HCT116 (cell line): ENCODE data around the gene ALK. TPM values are rescaled to one million over a fixed set of nuclear protein-coding genes. Genes with fewer than 3 reads are reported as not detected.

Source experiments
- ATAC-seq: fragments of 200-7000 bp; cut with Tn5 transposase; 2 replicates; pipeline ENCODE4 v1.9.1; 2020; ENCODE audit warnings: mild to moderate bottlenecking, moderate library complexity
- BruUV-seq: library from RNA; stranded (reverse); fragments of 400-500 nt; replicated peaks from 2 replicates; lab custom pipeline; 2021; lab: Mats Ljungman, UMichigan
- CTCF ChIA-PET: fragments of 300-600 bp; sonication (Branson Sonifier 250); formaldehyde crosslinking; loops from one replicate; lab custom pipeline; 2021; ENCODE audit warnings: antibody characterized with exemption; lab: Charles Lee
- POLR2A ChIA-PET: fragments of 300-600, 350-600 bp; sonication (Branson Sonifier 250); formaldehyde crosslinking; loops from one replicate; lab custom pipeline; 2021; ENCODE audit warnings: antibody characterized with exemption; lab: Charles Lee
- RAD21 ChIA-PET, 2 experiments: fragments of 300-600 bp; sonication (Branson Sonifier 250); formaldehyde crosslinking; loops; one replicate each; lab custom pipeline; 2023; ENCODE audit warnings: low total read pairs in 2 of 2; ENCODE audit not compliant: uncharacterized antibody in 2 of 2, unreplicated experiment in 2 of 2, low non-redundant PET in 1 of 2; lab: Charles Lee
- DNase-seq: peaks from one replicate; pipeline ENCODE4 v3.0.0-alpha.2; 2010; ENCODE audit warnings: low read depth, low spot score
- H2AFZ ChIP-seq: fragments of 200-600 bp; shearing (Covaris generic), sonication (generic); 2 replicates; pipeline ENCODE4 v1.6.1; 2017; ENCODE audit warnings: low read depth, mixed run types, mixed read lengths, antibody characterized with exemption, low read length; ENCODE audit not compliant: poor library complexity, severe bottlenecking
- H3K27ac ChIP-seq: 2 replicates; pipeline ENCODE4 v1.5.1; 2012; ENCODE audit warnings: low read depth, low read length
- H3K27me3 ChIP-seq: fragments of 200-600 bp; sonication (generic); 2 replicates; pipeline ENCODE4 v1.6.1; 2016; ENCODE audit warnings: mixed run types, low read length, mixed read lengths; ENCODE audit not compliant: insufficient read depth
- H3K36me3 ChIP-seq, 2 experiments: fragments of 200-500 bp in 1 of 2; fragments of 200-600 bp in 1 of 2; sonication (Bioruptor generic) in 1 of 2; sonication (generic) in 1 of 2; 2 replicates each; pipeline versions ENCODE4 v1.5.1 to v1.6.1; 2014 to 2016; ENCODE audit warnings: low read length in 2 of 2, inconsistent platforms in 1 of 2, mixed read lengths in 1 of 2, mixed run types in 1 of 2; ENCODE audit not compliant: insufficient read depth in 2 of 2, control insufficient read depth in 1 of 2
- H3K4me1 ChIP-seq, 2 experiments: fragments of 200-600 bp in 1 of 2; sonication (generic) in 1 of 2; 2 replicates each; pipeline versions ENCODE4 v1.5.1 to v1.6.1; 2012 to 2017; ENCODE audit warnings: low read length in 2 of 2, inconsistent platforms in 1 of 2, mild to moderate bottlenecking in 1 of 2, mixed read lengths in 1 of 2, mixed run types in 1 of 2, moderate library complexity in 1 of 2; ENCODE audit not compliant: insufficient read depth in 2 of 2, control insufficient read depth in 1 of 2
- H3K4me2 ChIP-seq: fragments of 200-600 bp; sonication (generic); 2 replicates; pipeline ENCODE4 v1.6.1; 2017; ENCODE audit warnings: mixed run types, low read length, mixed read lengths
- H3K4me3 ChIP-seq, 2 experiments: fragments of 200-600 bp in 1 of 2; sonication (generic) in 1 of 2; replicated peaks in 1 of 2; 2 replicates each; pipeline ENCODE4 v1.5.1; 2011 to 2016; ENCODE audit warnings: low read length in 2 of 2, control low read depth in 1 of 2, low read depth in 1 of 2, mild to moderate bottlenecking in 1 of 2, mixed read lengths in 1 of 2, mixed run types in 1 of 2
- H3K79me2 ChIP-seq: fragments of 200-600 bp; sonication (generic); 2 replicates; pipeline ENCODE4 v1.6.1; 2017; ENCODE audit warnings: mild to moderate bottlenecking, mixed run types, low read length, moderate library complexity, mixed read lengths; ENCODE audit not compliant: insufficient read depth
- H3K9ac ChIP-seq: fragments of 200-600 bp; sonication (generic); 2 replicates; pipeline ENCODE4 v1.6.1; 2016; ENCODE audit warnings: low read length, mixed read lengths
- H3K9me2 ChIP-seq: fragments of 200-600 bp; sonication (generic), shearing (Covaris generic); 2 replicates; pipeline ENCODE4 v1.6.1; 2017; ENCODE audit warnings: mixed run types, mild to moderate bottlenecking, moderate library complexity; ENCODE audit not compliant: insufficient read depth
- H3K9me3 ChIP-seq, 2 experiments: fragments of 200-500 bp in 1 of 2; fragments of 200-600 bp in 1 of 2; sonication (Bioruptor generic) in 1 of 2; sonication (generic) in 1 of 2; 2 replicates each; pipeline ENCODE4 v1.6.1; 2014 to 2017; ENCODE audit warnings: low read length in 2 of 2, mixed read lengths in 2 of 2, inconsistent platforms in 1 of 2, low read depth in 1 of 2, mild to moderate bottlenecking in 1 of 2, mixed run types in 1 of 2, moderate library complexity in 1 of 2; ENCODE audit not compliant: control insufficient read depth in 1 of 2, insufficient read depth in 1 of 2
- H4K20me1 ChIP-seq: fragments of 200-600 bp; sonication (generic), shearing (Covaris generic); 2 replicates; pipeline ENCODE4 v1.6.1; 2017; ENCODE audit warnings: mixed run types, mild to moderate bottlenecking, moderate library complexity; ENCODE audit not compliant: insufficient read depth
- ATF3 ChIP-seq: IDR thresholded peaks from 2 replicates; pipeline ENCODE4 v1.6.1; 2012
- CTCF ChIP-seq, 3 experiments: fragments of 200-600 bp in 1 of 3; sonication (generic) in 1 of 3; IDR thresholded peaks in 2 of 3; conservative IDR thresholded peaks in 1 of 3; 2 replicates each; pipeline ENCODE4 v1.5.1; 2012 to 2017; ENCODE audit warnings: low read depth in 2 of 3, low read length in 2 of 3, antibody characterized with exemption in 1 of 3, borderline replicate concordance in 1 of 3, control low read depth in 1 of 3, mild to moderate bottlenecking in 1 of 3, mixed read lengths in 1 of 3, mixed run types in 1 of 3, moderate library complexity in 1 of 3; ENCODE audit not compliant: insufficient read depth in 1 of 3
- EGR1 ChIP-seq: IDR thresholded peaks from 2 replicates; pipeline ENCODE4 v1.6.1; 2012; ENCODE audit warnings: low read depth
- EZH2 ChIP-seq: fragments of 200-600 bp; sonication (generic); IDR thresholded peaks from 2 replicates; pipeline ENCODE4 v1.6.1; 2017; ENCODE audit warnings: antibody characterized with exemption, mixed run types
- EZH2phosphoT487 ChIP-seq: fragments of 200-600 bp; IDR thresholded peaks from 2 replicates; pipeline ENCODE4 v1.6.1; 2018; ENCODE audit warnings: antibody characterized with exemption, borderline replicate concordance
- FOSL1 ChIP-seq: IDR thresholded peaks from 2 replicates; pipeline ENCODE4 v1.6.1; 2012; ENCODE audit warnings: low read depth
- POLR2AphosphoS5 ChIP-seq: IDR thresholded peaks from 2 replicates; pipeline ENCODE4 v1.6.1; 2011; ENCODE audit warnings: mild to moderate bottlenecking, low read depth, low read length, moderate library complexity
- RAD21 ChIP-seq: IDR thresholded peaks from 2 replicates; pipeline ENCODE4 v1.6.1; 2012; ENCODE audit warnings: low read depth, mild to moderate bottlenecking
- ZBTB33 ChIP-seq: IDR thresholded peaks from 2 replicates; pipeline ENCODE4 v1.6.1; 2011; ENCODE audit warnings: mild to moderate bottlenecking, low read length, moderate library complexity; ENCODE audit not compliant: insufficient replicate concordance; ENCODE audit errors: extremely low read depth
- ZNF274 ChIP-seq: fragments of 200-500 bp; sonication (Bioruptor generic); IDR thresholded peaks from 2 replicates; pipeline ENCODE4 v1.6.1; 2014; ENCODE audit warnings: mild to moderate bottlenecking, low read depth, low read length, inconsistent platforms
- intact Hi-C: fragments of 100-400 bp; cut with micrococcal nuclease; formaldehyde crosslinking; loops from 2 replicates; pipeline ENCODE4 v1.10.0; 2022
- total RNA-seq: library from RNA; stranded (reverse); gene quantifications from one replicate; pipeline ENCODE4 v1.2.1, GENCODE V29; 2021; ENCODE audit not compliant: unreplicated experiment

ALK gene
- total RNA-seq, 1 experiment from 2014 or later: not detected

GRCh38 chr2:29430382-29431112 is 490.8 kb downstream of the ALK start:
- ATAC-seq (no peak), DNase-seq (no peak)
- Histone ChIP-seq H3K27me3 (peaks cover 23% of the 10 kb centered on the region; the same call in 1 of the 2 replicates), H3K9me3 (no peaks in the 10 kb centered on the region), H3K4me1 (no peaks in the 10 kb centered on the region), H3K4me3 (no peak overlapping the region), H3K36me3 (no peaks in the 10 kb centered on the region), H3K9ac (no peak overlapping the region), H3K4me2 (no peak overlapping the region), H3K9me2 (no peaks in the 10 kb centered on the region), H3K79me2 (no peaks in the 10 kb centered on the region), H3K27ac (no peak overlapping the region), H4K20me1 (no peaks in the 10 kb centered on the region), H2AFZ (no peak overlapping the region)
- ChIA-PET RAD21 (no interaction called here), POLR2A (no interaction called here), CTCF (no interaction called here)
- TF ChIP-seq RAD21: no peak
- TF ChIP-seq ZNF274: no peak
- no peak for TF ChIP-seq EZH2phosphoT487
- TF ChIP-seq CTCF (IDR thresholded peaks at IDR 0.05 in 2 of 3, conservative IDR thresholded peaks at IDR 0.05 in 1 of 3; ENCODE audit: borderline replicate concordance in 1 of 3, insufficient read depth in 1 of 3, low read depth in 2 of 3, low read length in 2 of 3): no peak
- no peak for TF ChIP-seq EGR1
- TF ChIP-seq ZBTB33: no peak
- no peak for TF ChIP-seq POLR2AphosphoS5
- TF ChIP-seq ATF3: no peak
- no peak for TF ChIP-seq EZH2
- TF ChIP-seq FOSL1: no peak
- no TSS peak for BruUV-seq
- intact Hi-C loops: no loop called here
